ENCODE data around the gene COMMD9. TPM values are rescaled to one million over a fixed set of nuclear protein-coding genes. Genes with fewer than 3 reads are reported as not detected.

The COMMD9 gene
- total RNA-seq, 1 donor from 2014 or later = 66.1 TPM

DNA sequence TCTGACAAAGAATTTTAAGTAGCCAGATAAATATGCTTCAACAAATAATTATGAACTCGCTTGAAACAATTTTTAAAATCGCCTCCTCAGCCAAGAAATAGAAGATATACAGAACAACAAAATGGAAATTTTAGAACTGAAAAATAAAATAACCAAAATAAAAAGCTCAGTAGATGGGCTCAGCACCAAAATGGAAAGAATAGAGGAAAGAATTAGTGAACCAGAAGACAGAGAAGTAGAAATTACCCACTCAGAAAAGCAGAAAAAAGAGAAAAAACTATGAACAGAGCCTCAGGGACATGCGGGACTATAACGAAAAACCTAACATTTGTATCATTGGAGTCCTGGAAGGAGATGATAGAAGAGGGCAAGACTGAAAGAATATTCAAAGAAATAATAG, 7.4 kb downstream of the COMMD9 start:
- no peak overlapping the region for H3K4me3 Mint-ChIP-seq (ENCODE audit: unreplicated experiment)
- H3K27ac Mint-ChIP-seq (ENCODE audit: unreplicated experiment) = no peak overlapping the region
- peaks cover 2% of the 10 kb centered on the region for H3K27me3 Mint-ChIP-seq (ENCODE audit: unreplicated experiment)
- no peaks in the 10 kb centered on the region for H3K9me3 Mint-ChIP-seq (ENCODE audit: unreplicated experiment)
- TF ChIP-seq, protein P1, sequence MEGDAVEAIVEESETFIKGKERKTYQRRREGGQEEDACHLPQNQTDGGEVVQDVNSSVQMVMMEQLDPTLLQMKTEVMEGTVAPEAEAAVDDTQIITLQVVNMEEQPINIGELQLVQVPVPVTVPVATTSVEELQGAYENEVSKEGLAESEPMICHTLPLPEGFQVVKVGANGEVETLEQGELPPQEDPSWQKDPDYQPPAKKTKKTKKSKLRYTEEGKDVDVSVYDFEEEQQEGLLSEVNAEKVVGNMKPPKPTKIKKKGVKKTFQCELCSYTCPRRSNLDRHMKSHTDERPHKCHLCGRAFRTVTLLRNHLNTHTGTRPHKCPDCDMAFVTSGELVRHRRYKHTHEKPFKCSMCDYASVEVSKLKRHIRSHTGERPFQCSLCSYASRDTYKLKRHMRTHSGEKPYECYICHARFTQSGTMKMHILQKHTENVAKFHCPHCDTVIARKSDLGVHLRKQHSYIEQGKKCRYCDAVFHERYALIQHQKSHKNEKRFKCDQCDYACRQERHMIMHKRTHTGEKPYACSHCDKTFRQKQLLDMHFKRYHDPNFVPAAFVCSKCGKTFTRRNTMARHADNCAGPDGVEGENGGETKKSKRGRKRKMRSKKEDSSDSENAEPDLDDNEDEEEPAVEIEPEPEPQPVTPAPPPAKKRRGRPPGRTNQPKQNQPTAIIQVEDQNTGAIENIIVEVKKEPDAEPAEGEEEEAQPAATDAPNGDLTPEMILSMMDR (IDR thresholded peaks at IDR 0.05; ENCODE audit: unreplicated experiment) = no peak
- DNase-seq (ENCODE audit: low spot score) = no peak
- no peaks in the 10 kb centered on the region for H3K36me3 Mint-ChIP-seq (ENCODE audit: low read depth, unreplicated experiment)
- peaks cover 13% of the 10 kb centered on the region for H3K4me1 Mint-ChIP-seq (ENCODE audit: unreplicated experiment)

DNA sequence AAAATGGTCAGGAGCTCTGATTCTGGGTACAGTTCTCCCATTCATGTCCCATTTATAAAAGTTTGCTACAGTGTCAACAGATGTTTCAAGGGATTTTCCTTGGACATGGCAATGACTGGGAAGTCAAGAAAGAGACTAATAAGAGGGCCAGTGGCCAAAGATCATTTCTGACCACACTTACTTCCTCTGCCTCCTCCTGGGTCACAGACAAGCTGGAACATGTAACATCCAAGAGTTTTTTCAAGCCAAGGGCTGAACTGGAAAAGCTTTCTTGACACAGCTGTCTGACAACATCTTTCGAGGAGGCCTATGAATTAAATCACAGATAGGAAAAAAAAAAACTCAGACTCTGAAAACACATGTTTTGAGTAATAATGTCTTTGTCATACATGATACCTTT, 8.7 kb downstream of the COMMD9 start:
- Mint-ChIP-seq H3K4me3 (ENCODE audit: unreplicated experiment) (no peak overlapping the region), H3K27me3 (ENCODE audit: unreplicated experiment) (peaks cover 3% of the 10 kb centered on the region), H3K4me1 (ENCODE audit: unreplicated experiment) (peaks cover 15% of the 10 kb centered on the region)

DNA sequence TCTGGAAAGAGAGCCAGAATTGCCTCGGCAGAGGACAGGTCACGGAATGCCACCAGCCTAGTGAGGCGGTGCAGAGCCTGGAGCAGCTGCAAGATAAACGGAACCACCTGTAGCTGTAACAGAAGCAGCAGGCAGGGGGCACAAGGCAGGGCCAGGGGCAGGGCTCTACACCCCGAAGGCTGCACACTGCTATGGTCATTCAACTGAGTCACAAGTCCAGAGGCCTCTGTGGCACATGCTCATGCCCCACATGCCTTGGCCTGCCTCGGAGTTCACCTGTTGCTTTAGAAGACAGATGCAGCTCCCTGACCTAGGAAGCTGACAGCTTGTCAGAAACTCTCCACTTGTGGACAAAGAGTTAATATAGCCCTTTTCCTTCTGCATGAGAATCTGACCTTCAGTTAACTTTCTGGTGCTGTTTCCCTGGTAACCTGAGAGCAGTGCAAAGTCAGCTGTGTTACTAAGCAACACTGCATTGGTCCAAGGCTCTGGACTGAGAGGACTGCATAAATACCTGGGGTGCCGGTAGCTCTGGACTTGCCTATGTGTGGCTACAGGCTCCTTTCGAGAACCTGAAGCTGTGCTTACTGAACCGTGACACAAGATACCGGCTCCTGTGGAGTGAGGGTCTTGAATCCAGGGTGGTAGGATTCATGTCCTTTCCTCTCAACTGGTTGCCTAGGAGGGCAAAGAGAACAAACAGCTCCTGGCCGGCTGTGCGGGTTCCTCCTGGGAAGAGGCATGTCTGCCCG, 10.5 kb downstream of the COMMD9 start:
- Mint-ChIP-seq H3K27me3 (ENCODE audit: unreplicated experiment) (peaks cover 3% of the 10 kb centered on the region), H3K4me1 (ENCODE audit: unreplicated experiment) (peaks cover 11% of the 10 kb centered on the region), H3K9me3 (ENCODE audit: unreplicated experiment) (no peaks in the 10 kb centered on the region), H3K36me3 (ENCODE audit: low read depth, unreplicated experiment) (peaks cover 4% of the 10 kb centered on the region), H3K27ac (ENCODE audit: unreplicated experiment) (no peak overlapping the region), H3K4me3 (ENCODE audit: unreplicated experiment) (no peak overlapping the region)
- TF ChIP-seq, protein P1 (IDR thresholded peaks at IDR 0.05; ENCODE audit: unreplicated experiment) = no peak
- DNase-seq (ENCODE audit: low spot score) = no peak

More for the DNA sequence above, 8.7 kb downstream of the COMMD9 start:
- no peak overlapping the region for H3K27ac Mint-ChIP-seq (ENCODE audit: unreplicated experiment)
- H3K36me3 Mint-ChIP-seq (ENCODE audit: low read depth, unreplicated experiment) = no peaks in the 10 kb centered on the region
- DNase-seq (ENCODE audit: low spot score) = no peak
- TF ChIP-seq, protein P1 (IDR thresholded peaks at IDR 0.05; ENCODE audit: unreplicated experiment) = no peak
- H3K9me3 Mint-ChIP-seq (ENCODE audit: unreplicated experiment) = no peaks in the 10 kb centered on the region

DNA sequence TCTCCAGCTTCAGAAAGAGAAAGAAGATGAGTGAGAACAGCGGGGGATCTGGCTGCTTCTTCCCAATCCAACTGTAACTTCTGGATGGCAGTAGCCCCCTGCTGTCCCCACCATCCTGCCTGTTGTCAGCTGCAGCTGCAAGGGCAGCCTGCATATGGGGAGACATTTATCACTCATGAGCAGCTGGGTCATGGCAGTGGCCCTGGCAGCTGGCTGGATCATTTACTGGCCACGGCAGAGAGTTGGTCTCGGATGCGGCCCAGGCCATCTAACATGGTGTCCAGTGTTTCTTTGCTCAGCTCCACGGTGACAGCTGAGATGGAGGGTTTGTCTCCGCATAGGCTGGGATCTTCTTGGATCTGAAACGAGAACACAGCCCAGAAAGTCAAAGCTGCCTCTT, 14.8 kb downstream of the COMMD9 start:
- Mint-ChIP-seq H3K9me3 (ENCODE audit: unreplicated experiment) (no peaks in the 10 kb centered on the region), H3K4me1 (ENCODE audit: unreplicated experiment) (peaks cover 6% of the 10 kb centered on the region), H3K4me3 (ENCODE audit: unreplicated experiment) (no peak overlapping the region), H3K36me3 (ENCODE audit: low read depth, unreplicated experiment) (peaks cover 28% of the 10 kb centered on the region), H3K27me3 (ENCODE audit: unreplicated experiment) (peaks cover 3% of the 10 kb centered on the region), H3K27ac (ENCODE audit: unreplicated experiment) (no peak overlapping the region)
- TF ChIP-seq, protein P1 (IDR thresholded peaks at IDR 0.05; ENCODE audit: unreplicated experiment) = no peak
- no peak for DNase-seq (ENCODE audit: low spot score)

DNA sequence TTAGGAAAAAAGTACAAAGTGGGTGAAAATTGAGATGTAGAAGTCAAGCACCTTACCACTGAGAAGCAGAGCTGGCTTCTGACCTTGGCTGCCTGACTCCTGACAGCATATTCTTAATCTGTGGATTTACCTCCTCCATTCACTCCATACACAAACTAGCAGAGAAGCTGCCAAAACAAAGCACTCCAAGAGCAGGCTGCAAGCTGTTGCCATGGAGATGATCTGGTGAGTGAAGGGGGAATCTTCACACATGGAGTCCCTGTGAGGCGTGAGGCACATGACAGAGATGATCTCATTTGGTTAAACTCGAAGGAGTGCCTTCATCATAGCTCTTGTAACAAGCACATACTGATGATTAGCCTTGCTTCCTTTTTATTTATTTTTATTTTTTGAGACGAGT, 16.1 kb downstream of the COMMD9 start:
- H3K4me1 Mint-ChIP-seq (ENCODE audit: unreplicated experiment) = peaks cover 6% of the 10 kb centered on the region
- H3K36me3 Mint-ChIP-seq (ENCODE audit: low read depth, unreplicated experiment) = peaks cover 28% of the 10 kb centered on the region
- no peak overlapping the region for H3K27ac Mint-ChIP-seq (ENCODE audit: unreplicated experiment)
- no peak overlapping the region for H3K4me3 Mint-ChIP-seq (ENCODE audit: unreplicated experiment)
- H3K27me3 Mint-ChIP-seq (ENCODE audit: unreplicated experiment) = peaks cover 1% of the 10 kb centered on the region
- no peak for DNase-seq (ENCODE audit: low spot score)
- TF ChIP-seq, protein P1 (IDR thresholded peaks at IDR 0.05; ENCODE audit: unreplicated experiment) = no peak
- H3K9me3 Mint-ChIP-seq (ENCODE audit: unreplicated experiment) = no peaks in the 10 kb centered on the region
